ENCODE data around the gene THSD4.
"Not testable (repeated sequence)": the region's sequence is repeated elsewhere in the genome, so short reads cannot be mapped to it uniquely, and the experiment has no call there.

Gene THSD4

GRCh38 chr15:71707230-71708050 lies 592.2 kb downstream of the THSD4 start:
- DNase-seq, result no peak

GRCh38 chr15:71708051-71708429 lies 592.8 kb downstream of the THSD4 start:
- DNase-seq, result no peak

GRCh38 chr15:71708741-71709140 lies 593.5 kb downstream of the THSD4 start:
- no peak for DNase-seq

- no peak for DNase-seq
Measured at GRCh38 chr15:71709808-71710418, 594.6 kb downstream of the THSD4 start.

- DNase-seq, result no peak
Measured at GRCh38 chr15:71712182-71712581, 596.9 kb downstream of the THSD4 start.

- no peak for DNase-seq
Measured at GRCh38 chr15:71713191-71713809, 598.0 kb downstream of the THSD4 start.

- no peak for DNase-seq
Measured at GRCh38 chr15:71715914-71716313, 600.6 kb downstream of the THSD4 start.

- DNase-seq, result no peak
Measured at GRCh38 chr15:71716990-71717389, 601.7 kb downstream of the THSD4 start.

- DNase-seq, result no peak
Measured at GRCh38 chr15:71718116-71718910, 603.0 kb downstream of the THSD4 start.

GRCh38 chr15:71723344-71723743 lies 608.1 kb downstream of the THSD4 start:
- no peak for DNase-seq

GRCh38 chr15:71725207-71725955 lies 610.1 kb downstream of the THSD4 start:
- DNase-seq, result not testable (repeated sequence)

GRCh38 chr15:71728881-71729280 lies 613.6 kb downstream of the THSD4 start:
- DNase-seq, result no peak

- no peak for DNase-seq
Measured at GRCh38 chr15:71729319-71729718, 614.0 kb downstream of the THSD4 start.

GRCh38 chr15:71730277-71731144 lies 615.2 kb downstream of the THSD4 start:
- DNase-seq, result peak in 16 of 56 donors; percentile 2 to 31 (median 6)

- no peak for DNase-seq
Measured at GRCh38 chr15:71732636-71733035, 617.4 kb downstream of the THSD4 start.

- DNase-seq, result no peak
Measured at GRCh38 chr15:71733122-71733521, 617.9 kb downstream of the THSD4 start.

- DNase-seq, result no peak
Measured at GRCh38 chr15:71734709-71735384, 619.6 kb downstream of the THSD4 start.

- DNase-seq, result no peak
Measured at GRCh38 chr15:71735385-71735757, 620.1 kb downstream of the THSD4 start.

- no peak for DNase-seq
Measured at GRCh38 chr15:71736286-71736947, 621.1 kb downstream of the THSD4 start.

All from amygdala (tissue), 56 donors.